ENCODE data around the gene ZNF319. TPM values are rescaled to one million over a fixed set of nuclear protein-coding genes. Genes with fewer than 3 reads are reported as not detected.

Gene ZNF319
- polyA plus RNA-seq, 3 donors = 1.9 to 11.5 (median 4.7) TPM

DNA sequence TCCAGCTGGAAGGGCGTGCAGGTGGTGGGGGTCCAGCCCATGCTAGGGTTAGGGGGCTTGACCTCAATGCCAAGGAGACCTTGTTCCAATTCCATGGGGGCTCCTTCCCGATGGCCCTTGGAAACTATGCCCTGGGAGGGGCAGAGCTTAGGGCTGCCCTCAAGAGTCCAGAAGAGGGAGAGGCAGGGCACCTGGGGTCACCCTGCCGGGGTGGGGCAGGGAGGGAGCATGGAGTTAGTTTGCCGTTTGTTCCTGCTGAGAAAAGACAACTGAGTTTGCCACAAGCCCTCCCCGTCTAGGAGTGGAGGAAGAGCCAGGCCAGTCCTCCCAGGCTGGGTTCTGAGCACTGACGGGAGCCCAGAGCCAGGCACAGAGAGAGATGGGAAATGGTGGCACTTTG is 46.5 kb upstream of the ZNF319 start:
- DNase-seq = no peak
- H3K27me3 Mint-ChIP-seq (ENCODE audit: low read depth in 3 of 3) = peaks cover 3 to 4% (median 4%) of the 10 kb centered on the region in 3 donors
- Histone ChIP-seq H3K4me3 (replicated peaks in 1 of 3; ENCODE audit: low read depth in 2 of 3, low read length in 3 of 3) (no peak overlapping the region), H4K20me1 (ENCODE audit: insufficient read depth, low read length) (no peaks in the 10 kb centered on the region), H3K27me3 (ENCODE audit: control insufficient read depth in 2 of 2, insufficient read depth in 2 of 2, low read length in 2 of 2) (no peaks in the 10 kb centered on the region), H3K79me2 (ENCODE audit: insufficient read depth, low read length) (no peaks in the 10 kb centered on the region), H3K27ac (ENCODE audit: low read depth in 1 of 2, low read length in 2 of 2) (no peak overlapping the region), H3K4me2 (replicated peaks; ENCODE audit: extremely low read depth, low read length, poor library complexity, severe bottlenecking) (no peak overlapping the region), H3K9me3 (replicated peaks in 1 of 2; ENCODE audit: control insufficient read depth in 1 of 2, insufficient read depth in 1 of 2, low read length in 2 of 2) (no peaks in the 10 kb centered on the region), H2AFZ (ENCODE audit: insufficient read depth, low read depth, low read length, poor library complexity, severe bottlenecking) (no peak overlapping the region), H3K36me3 (replicated peaks in 1 of 2; ENCODE audit: control insufficient read depth in 1 of 2, insufficient read depth in 2 of 2, low read length in 2 of 2) (no peaks in the 10 kb centered on the region), H3K4me1 (ENCODE audit: control insufficient read depth in 1 of 2, insufficient read depth in 2 of 2, low read length in 2 of 2) (no peaks in the 10 kb centered on the region), H3K9ac (ENCODE audit: insufficient read depth, low read length, poor library complexity, severe bottlenecking) (no peak overlapping the region)
- peaks cover 0 to 5% (median 0%) of the 10 kb centered on the region in 7 donors for H3K9me3 Mint-ChIP-seq
- no peaks in the 10 kb centered on the region for H3K36me3 Mint-ChIP-seq
- H3K4me3 Mint-ChIP-seq = no peak overlapping the region
- WGBS (ENCODE audit: insufficient coverage) = 86% methylated on average over 5 of the region's 6 CpGs
- H3K4me1 Mint-ChIP-seq = no peaks in the 10 kb centered on the region
- intact Hi-C loops (cut with micrococcal nuclease) = no loop called here
- H3K27ac Mint-ChIP-seq = no peak overlapping the region
- TF ChIP-seq CTCF (IDR thresholded peaks at IDR 0.05) = no peak

DNA sequence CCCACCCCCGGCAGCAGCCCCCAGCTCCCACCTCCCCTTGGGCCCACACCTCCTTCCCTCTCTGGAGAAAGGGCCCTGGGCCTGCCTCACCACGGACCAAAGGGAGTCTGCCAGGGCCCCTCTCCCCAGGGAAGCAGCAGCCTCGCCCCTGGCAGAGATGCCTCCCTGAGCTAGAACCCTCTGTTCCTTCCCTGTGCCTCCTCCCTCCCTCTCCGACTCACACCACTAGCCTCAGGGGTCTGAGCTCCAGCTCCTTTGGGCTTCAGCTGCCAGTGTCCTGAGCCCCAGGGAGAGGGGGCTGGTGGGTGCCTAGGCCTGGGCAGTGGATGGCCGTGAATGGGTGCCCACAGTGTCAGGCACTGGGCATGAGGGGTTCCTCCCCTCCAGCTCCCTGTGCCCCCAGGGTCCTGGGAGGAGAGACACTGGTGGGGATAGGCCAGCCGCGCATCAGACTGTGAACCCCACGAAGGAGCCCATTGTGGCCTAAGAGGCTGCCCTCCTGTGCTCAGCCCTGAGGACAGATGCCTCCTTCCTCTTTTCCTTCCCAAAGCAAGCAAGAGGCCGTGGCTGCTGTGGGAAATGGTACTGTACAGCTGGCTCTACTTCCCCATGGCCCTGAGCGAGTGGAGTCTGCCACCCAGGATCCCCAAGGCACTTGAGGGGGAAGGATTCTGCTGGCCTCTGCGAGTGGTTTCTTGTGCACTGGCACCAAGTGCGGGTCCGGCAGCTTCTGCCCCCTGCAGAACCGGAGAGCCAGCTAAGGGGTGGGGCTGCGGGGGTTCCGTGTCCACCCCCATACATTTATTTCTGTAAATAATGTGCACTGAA is 45.8 kb upstream of the ZNF319 start:
- Mint-ChIP-seq H3K27me3 (ENCODE audit: low read depth in 3 of 3) (peaks cover 3 to 4% (median 4%) of the 10 kb centered on the region in 3 donors), H3K27ac (no peak overlapping the region), H3K9me3 (peaks cover 0 to 5% (median 0%) of the 10 kb centered on the region in 7 donors), H3K4me3 (no peak overlapping the region), H3K36me3 (no peaks in the 10 kb centered on the region), H3K4me1 (no peaks in the 10 kb centered on the region)
- Histone ChIP-seq H2AFZ (ENCODE audit: insufficient read depth, low read depth, low read length, poor library complexity, severe bottlenecking) (no peak overlapping the region), H3K4me1 (ENCODE audit: control insufficient read depth in 1 of 2, insufficient read depth in 2 of 2, low read length in 2 of 2) (no peaks in the 10 kb centered on the region), H4K20me1 (ENCODE audit: insufficient read depth, low read length) (no peaks in the 10 kb centered on the region), H3K79me2 (ENCODE audit: insufficient read depth, low read length) (no peaks in the 10 kb centered on the region), H3K9ac (ENCODE audit: insufficient read depth, low read length, poor library complexity, severe bottlenecking) (no peak overlapping the region), H3K4me3 (replicated peaks in 1 of 3; ENCODE audit: low read depth in 2 of 3, low read length in 3 of 3) (no peak overlapping the region), H3K4me2 (replicated peaks; ENCODE audit: extremely low read depth, low read length, poor library complexity, severe bottlenecking) (no peak overlapping the region), H3K27ac (ENCODE audit: low read depth in 1 of 2, low read length in 2 of 2) (no peak overlapping the region), H3K9me3 (replicated peaks in 1 of 2; ENCODE audit: control insufficient read depth in 1 of 2, insufficient read depth in 1 of 2, low read length in 2 of 2) (no peaks in the 10 kb centered on the region), H3K36me3 (replicated peaks in 1 of 2; ENCODE audit: control insufficient read depth in 1 of 2, insufficient read depth in 2 of 2, low read length in 2 of 2) (no peaks in the 10 kb centered on the region), H3K27me3 (ENCODE audit: control insufficient read depth in 2 of 2, insufficient read depth in 2 of 2, low read length in 2 of 2) (no peaks in the 10 kb centered on the region)
- intact Hi-C loops (cut with micrococcal nuclease) = no loop called here
- WGBS (ENCODE audit: insufficient coverage) = 73% methylated on average over 6 of the region's 16 CpGs
- peak in 1 of 3 donors; percentile 32 for DNase-seq
- no peak for TF ChIP-seq CTCF (IDR thresholded peaks at IDR 0.05)

All from CD14-positive monocyte (primary cell).